GM19397 (cell line): ENCODE measurements around the gene CNEP1R1.

ENCODE experiments used
- ATAC-seq: cut with Tn5 transposase; IDR thresholded peaks from one replicate; pipeline ENCODE4 v1.9.1; 2021; ENCODE audit warnings: mild to moderate bottlenecking, moderate library complexity; ENCODE audit not compliant: unreplicated experiment

Gene CNEP1R1

GRCh38 chr16:50059669-50060068, 34.6 kb downstream of the CNEP1R1 start:
- ATAC-seq = no peak

DNA sequence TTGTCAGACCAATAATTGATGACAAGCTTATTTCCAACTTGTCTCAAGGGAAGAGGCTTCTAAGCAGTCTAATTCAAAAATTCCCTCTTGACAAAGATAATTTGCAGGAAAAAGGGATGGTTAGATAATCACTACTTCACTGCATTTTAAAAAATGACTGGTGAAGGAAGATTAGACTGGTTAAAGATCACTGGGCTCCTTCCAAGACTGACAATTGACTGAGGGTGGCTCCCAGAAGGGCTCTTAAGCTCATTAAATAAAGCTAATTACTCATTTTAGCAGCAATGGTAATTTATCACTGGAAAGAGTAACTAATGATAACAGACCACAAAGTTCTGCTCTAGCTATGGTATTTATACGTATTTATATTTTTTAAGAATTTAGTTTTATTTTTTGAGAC, 36.3 kb downstream of the CNEP1R1 start:
- no peak for ATAC-seq

- no peak for ATAC-seq
Observed at GRCh38 chr16:50065241-50065623, 40.2 kb downstream of the CNEP1R1 start.

- peak; percentile 92 for ATAC-seq
Observed at GRCh38 chr16:50065624-50066481, 40.8 kb downstream of the CNEP1R1 start, which contains the start of gene HEATR3. TSS of gene HEATR3 (plus strand) at chr16:50065970. CDS start at chr16:50066132, 162 bp downstream.

GRCh38 chr16:50066482-50067289, 41.7 kb downstream of the CNEP1R1 start:
- no peak for ATAC-seq

DNA sequence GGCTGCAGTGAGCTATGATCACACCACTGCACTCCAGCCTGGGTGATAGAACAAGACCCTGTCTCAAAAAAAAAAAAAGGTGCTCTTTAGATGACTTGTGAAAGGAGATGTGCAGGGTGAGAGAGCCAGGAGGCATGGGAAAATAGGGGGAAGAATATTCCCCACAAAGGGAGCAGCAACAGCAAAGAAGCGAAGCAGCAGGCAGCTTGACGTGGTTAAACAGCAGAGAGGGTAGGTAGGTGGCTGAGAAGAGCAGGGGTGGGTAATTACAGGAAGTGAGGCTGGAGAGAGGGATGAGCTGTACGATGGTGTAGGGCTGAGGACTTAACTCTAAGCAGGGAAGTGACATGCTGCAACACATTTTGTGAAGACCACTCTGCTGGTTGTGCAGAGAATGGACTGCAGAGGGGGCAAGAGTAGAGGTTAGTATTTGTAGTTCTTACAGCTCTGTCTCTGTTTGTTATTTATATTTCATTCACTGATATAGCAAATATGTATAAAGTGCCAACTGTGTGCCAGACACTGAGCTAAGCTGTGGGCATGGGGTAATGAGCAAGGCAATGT, 42.3 kb downstream of the CNEP1R1 start:
- ATAC-seq = no peak

- no peak for ATAC-seq
Observed at GRCh38 chr16:50068550-50068949, 43.5 kb downstream of the CNEP1R1 start.

- ATAC-seq = no peak
Observed at GRCh38 chr16:50069060-50069459, 44.0 kb downstream of the CNEP1R1 start.

- ATAC-seq = no peak
Observed at GRCh38 chr16:50071075-50071671, 46.1 kb downstream of the CNEP1R1 start.

DNA sequence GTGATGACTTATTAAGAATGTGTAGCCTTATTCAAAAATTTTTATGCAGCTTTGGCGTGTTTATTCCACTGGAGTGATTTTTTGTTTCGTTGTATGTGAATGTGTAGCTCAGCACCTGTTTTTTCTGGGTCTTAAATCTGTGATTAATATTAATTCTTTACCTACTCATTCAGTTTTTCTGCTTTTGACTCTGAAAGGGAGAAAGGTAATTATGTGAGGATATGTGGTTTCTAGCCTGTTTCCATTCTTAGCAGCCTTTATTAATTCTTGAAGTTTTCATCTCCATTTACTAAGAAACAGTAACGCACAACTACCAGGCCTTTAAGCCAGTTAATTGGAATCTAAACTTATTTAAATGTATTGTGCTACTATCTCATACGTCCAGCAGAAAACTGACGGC, 47.7 kb downstream of the CNEP1R1 start:
- ATAC-seq = no peak

- no peak for ATAC-seq
Observed at GRCh38 chr16:50079397-50080140, 54.5 kb downstream of the CNEP1R1 start.

GRCh38 chr16:50081428-50082018, 56.5 kb downstream of the CNEP1R1 start:
- no peak for ATAC-seq

DNA sequence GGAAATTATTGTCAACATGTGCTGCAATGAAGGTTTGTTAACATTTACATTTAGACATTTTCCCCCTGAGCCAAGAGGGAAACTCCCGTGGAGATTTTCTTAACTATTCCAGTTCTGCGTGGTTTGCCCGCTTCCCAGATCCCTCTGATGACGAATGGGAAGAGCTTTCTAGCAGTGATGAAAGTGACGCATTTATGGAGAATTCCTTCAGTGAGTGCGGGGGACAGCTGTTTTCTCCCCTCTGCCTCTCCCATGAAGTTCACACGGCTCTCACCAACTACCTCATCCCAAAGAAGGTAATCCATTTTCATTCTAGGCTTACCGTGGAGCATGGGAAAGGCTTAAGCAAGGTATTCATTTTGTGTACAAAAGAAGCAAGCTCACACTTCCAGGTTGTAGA, 59.0 kb downstream of the CNEP1R1 start:
- no peak for ATAC-seq

- no peak for ATAC-seq
Observed at GRCh38 chr16:50086176-50086575, 61.2 kb downstream of the CNEP1R1 start.
